HG02970 (cell line): ENCODE measurements around the gene DAZL.

Experiments used
- ATAC-seq: cut with Tn5 transposase; IDR thresholded peaks from one replicate; pipeline ENCODE4 v1.9.1; 2021; ENCODE audit warnings: mild to moderate bottlenecking, moderate library complexity, moderate number of reproducible peaks; ENCODE audit not compliant: unreplicated experiment, low FRiP score

Gene DAZL

DNA sequence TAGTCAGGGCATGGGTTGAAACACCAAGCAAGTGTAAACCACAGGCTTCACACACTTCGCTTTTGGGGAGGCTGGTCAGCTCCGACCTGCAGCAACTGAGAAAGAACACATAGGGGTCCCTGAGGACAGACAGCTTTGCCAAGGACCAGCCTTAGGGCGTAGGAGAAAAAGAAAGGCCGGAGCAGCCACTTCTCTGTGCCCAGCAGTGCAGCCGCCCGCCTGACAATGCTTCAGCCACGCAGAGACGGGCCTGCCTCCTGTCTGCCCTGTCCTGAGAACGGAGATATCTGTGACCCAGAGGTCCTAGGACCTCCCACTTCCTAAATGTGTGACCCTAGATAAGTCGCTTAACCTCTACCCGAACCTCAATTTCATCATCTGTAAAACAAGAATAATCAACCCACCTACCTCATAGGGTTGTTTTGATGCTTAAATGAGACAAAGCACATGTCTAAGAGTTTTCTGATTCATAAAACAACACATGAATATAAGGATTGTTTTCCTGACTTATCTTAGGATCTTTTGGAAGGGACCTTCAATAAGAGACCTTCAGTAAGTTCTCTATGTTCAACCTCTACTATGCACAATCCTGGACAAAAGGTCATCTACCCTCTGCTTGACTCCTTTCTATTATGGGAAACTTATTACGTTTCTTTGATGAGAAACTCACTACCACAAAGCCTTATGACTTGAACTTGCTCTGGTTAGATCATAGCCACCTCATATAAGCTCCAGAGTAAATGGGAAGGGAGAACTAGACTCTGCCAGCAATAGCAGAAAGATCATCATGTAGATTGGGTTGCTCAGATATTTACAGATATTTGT lies 58.8 kb downstream of the DAZL start:
- ATAC-seq: no peak

DNA sequence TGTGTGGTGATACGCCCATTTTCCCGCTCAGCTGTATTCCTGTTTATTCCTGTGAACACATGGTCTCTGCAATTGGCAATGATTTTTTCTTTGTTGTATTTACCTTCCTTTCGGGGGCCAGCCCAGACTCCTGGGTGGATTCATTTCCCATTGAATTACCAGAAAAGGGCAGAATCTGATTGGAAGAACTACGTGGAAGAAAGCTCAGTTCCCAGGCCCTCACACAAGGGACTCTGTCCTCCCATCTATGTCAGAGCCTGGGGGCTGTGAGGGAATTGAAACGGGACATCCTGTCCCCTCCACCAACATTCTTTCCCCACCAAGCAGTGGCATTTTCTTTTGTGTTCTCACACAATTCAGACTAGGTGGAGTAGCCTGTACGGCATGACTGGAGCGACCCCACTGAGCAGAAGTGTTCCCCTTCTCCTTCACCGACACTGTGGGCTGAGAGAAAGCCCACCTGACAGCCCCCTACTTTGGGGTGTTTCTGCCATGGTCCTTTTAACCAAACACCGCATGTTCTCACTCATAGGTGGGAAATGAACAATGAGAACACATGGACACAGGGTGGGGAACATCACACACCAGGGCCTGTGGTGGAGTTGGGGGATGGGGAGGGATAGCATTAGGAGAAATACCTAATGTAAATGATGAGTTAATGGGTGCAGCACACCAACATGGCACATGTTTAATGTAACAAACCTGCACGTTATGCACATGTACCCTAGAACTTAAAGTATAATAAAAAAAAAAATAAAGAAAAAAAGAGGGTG lies 59.6 kb downstream of the DAZL start:
- ATAC-seq: no peak

DNA sequence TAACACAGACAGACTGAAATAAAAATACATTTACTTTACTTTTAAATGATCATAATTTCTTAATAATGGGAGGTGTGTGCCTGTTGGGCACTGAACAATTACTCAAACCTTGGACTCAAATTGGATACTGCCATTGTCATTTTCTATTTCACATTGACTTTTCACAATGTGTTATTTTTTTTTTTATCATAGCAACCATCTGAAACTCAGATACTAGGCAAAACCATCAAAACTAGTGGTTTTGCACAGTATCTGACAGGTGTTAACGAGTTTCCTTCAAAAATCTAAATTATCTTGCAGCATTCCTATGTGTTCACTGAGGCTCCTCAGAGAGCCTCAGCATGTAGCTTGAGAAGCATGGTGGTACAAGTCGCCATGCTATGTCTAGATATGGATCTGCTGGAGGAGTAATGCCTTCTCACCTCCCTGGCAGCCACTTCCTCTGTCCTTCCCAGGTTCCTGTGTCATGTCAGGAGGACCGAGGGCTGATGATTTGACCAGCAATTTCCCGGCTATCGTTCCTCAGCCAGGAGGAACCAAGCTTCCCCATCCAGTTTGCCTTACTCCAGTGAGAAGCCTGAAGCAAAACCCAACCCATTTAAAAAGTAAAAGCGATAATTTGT lies 61.9 kb downstream of the DAZL start:
- no peak for ATAC-seq

DNA sequence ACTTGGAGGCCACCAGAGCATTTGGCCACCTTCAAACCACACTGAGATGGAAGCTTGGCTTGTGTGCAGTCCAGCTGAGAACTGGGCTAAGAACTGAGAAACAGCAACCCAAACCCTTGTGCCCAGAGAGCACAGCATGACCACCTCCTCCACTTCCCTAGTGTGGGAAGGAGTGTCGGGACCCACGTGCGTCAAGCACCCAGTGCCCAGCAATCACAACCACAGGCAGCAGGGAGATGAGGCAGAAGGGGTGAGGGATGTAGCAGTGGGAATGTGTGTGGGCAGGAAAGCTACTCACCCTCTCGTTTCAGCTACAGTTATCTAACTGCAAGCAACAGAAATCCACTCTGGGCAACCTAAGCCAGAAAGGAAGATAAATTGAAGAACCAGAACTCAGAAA lies 66.7 kb downstream of the DAZL start:
- ATAC-seq: no peak

DNA sequence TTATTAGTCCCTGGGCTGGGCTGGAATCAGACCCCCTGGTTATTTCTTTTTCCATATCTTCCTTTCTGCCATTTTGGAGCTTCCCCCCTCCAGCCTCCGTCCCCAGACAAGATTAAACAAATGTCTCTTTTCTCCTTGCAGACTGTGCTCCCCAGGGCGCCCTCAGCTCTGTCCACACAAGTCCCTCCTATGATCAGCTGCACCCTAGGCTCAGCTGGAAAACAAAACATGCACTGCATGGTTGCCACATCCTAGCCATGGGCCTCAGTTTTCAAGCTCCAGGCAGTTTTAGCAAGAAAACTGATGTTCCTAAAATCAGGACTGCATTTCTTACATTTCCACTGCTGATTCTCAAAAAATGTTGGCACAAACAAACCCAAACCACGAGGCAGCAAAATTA lies 68.2 kb downstream of the DAZL start:
- no peak for ATAC-seq
